WI38 (cell line): ENCODE data around the gene GPR82.

ENCODE experiments used
- H3K4me3 ChIP-seq: 2 replicates; pipeline ENCODE4 v1.5.1; 2011; ENCODE audit warnings: low read depth, mild to moderate bottlenecking, control low read depth, low read length
- CTCF ChIP-seq: IDR thresholded peaks from 2 replicates; pipeline ENCODE4 v1.5.1; 2012; ENCODE audit warnings: low read depth, mild to moderate bottlenecking, control low read depth, low read length

The GPR82 gene

GRCh38 chrX:41733939-41734338 lies 10.0 kb downstream of the GPR82 start:
- no peak overlapping the region for H3K4me3 ChIP-seq

GRCh38 chrX:41734530-41734929 lies 10.5 kb downstream of the GPR82 start:
- TF ChIP-seq CTCF = peak; percentile 45; the same call in 1 of the 2 replicates
- no peak overlapping the region for H3K4me3 ChIP-seq

More at GRCh38 chrX:41733939-41734338, 10.0 kb downstream of the GPR82 start:
- no peak for TF ChIP-seq CTCF

GRCh38 chrX:41737065-41737464 lies 13.1 kb downstream of the GPR82 start:
- no peak overlapping the region for H3K4me3 ChIP-seq
- TF ChIP-seq CTCF = no peak

GRCh38 chrX:41739871-41740270 lies 15.9 kb downstream of the GPR82 start:
- no peak overlapping the region for H3K4me3 ChIP-seq
- TF ChIP-seq CTCF = no peak

GRCh38 chrX:41750716-41751115 lies 26.7 kb downstream of the GPR82 start:
- no peak for TF ChIP-seq CTCF
- H3K4me3 ChIP-seq = no peak overlapping the region

- no peak overlapping the region for H3K4me3 ChIP-seq
- TF ChIP-seq CTCF = no peak
Measured at GRCh38 chrX:41758401-41758800, 34.4 kb downstream of the GPR82 start.

GRCh38 chrX:41759817-41760216 lies 35.8 kb downstream of the GPR82 start:
- peak; percentile 41; the same call in 1 of the 2 replicates for TF ChIP-seq CTCF
- H3K4me3 ChIP-seq = no peak overlapping the region
